GM18909 (cell line): ENCODE measurements around the gene SLC30A1.
"Not testable (repeated sequence)": the region's sequence is repeated elsewhere in the genome, so short reads cannot be mapped to it uniquely, and the experiment has no call there.

ENCODE experiments used
- ATAC-seq: cut with Tn5 transposase; IDR thresholded peaks from one replicate; pipeline ENCODE4 v1.9.1; 2021; ENCODE audit warnings: mild to moderate bottlenecking; ENCODE audit not compliant: unreplicated experiment, poor library complexity

The SLC30A1 gene

GRCh38 chr1:211578640-211579439 is at the start of gene SLC30A1:
SLC30A1 (minus strand) TSS chr1:211579161; CDS start chr1:211578612, 549 bp downstream.
- peak; percentile 86 for ATAC-seq

GRCh38 chr1:211628417-211628816 is 49.5 kb upstream of the SLC30A1 start:
- no peak for ATAC-seq

- ATAC-seq: no peak
Observed at GRCh38 chr1:211627259-211627658, 48.3 kb upstream of the SLC30A1 start.

- not testable (repeated sequence) for ATAC-seq
Observed at GRCh38 chr1:211625866-211626265, 46.9 kb upstream of the SLC30A1 start.

GRCh38 chr1:211625040-211625439 is 46.1 kb upstream of the SLC30A1 start:
- ATAC-seq: no peak

GRCh38 chr1:211623515-211623914 is 44.6 kb upstream of the SLC30A1 start:
- ATAC-seq: no peak

GRCh38 chr1:211621447-211622198 is 42.7 kb upstream of the SLC30A1 start:
- no peak for ATAC-seq

GRCh38 chr1:211620097-211620496 is 41.1 kb upstream of the SLC30A1 start:
- no peak for ATAC-seq

GRCh38 chr1:211619033-211619996 is 40.4 kb upstream of the SLC30A1 start:
- ATAC-seq: no peak

- no peak for ATAC-seq
Observed at GRCh38 chr1:211616965-211617297, 38.0 kb upstream of the SLC30A1 start.

- ATAC-seq: no peak
Observed at GRCh38 chr1:211616231-211616964, 37.4 kb upstream of the SLC30A1 start.

- ATAC-seq: no peak
Observed at GRCh38 chr1:211614615-211615014, 35.7 kb upstream of the SLC30A1 start.

GRCh38 chr1:211613951-211614350 is 35.0 kb upstream of the SLC30A1 start:
- ATAC-seq: no peak

GRCh38 chr1:211613108-211613947 is 34.4 kb upstream of the SLC30A1 start:
- ATAC-seq: no peak

GRCh38 chr1:211612786-211613107 is 33.8 kb upstream of the SLC30A1 start:
- no peak for ATAC-seq

- ATAC-seq: no peak
Observed at GRCh38 chr1:211611818-211612217, 32.9 kb upstream of the SLC30A1 start.

- ATAC-seq: no peak
Observed at GRCh38 chr1:211610779-211611556, 32.0 kb upstream of the SLC30A1 start.
